ENCODE results near the gene CELF2.
"Not testable (repeated sequence)": the region's sequence is repeated elsewhere in the genome, so short reads cannot be mapped to it uniquely, and the experiment has no call there.

CELF2 gene

DNA sequence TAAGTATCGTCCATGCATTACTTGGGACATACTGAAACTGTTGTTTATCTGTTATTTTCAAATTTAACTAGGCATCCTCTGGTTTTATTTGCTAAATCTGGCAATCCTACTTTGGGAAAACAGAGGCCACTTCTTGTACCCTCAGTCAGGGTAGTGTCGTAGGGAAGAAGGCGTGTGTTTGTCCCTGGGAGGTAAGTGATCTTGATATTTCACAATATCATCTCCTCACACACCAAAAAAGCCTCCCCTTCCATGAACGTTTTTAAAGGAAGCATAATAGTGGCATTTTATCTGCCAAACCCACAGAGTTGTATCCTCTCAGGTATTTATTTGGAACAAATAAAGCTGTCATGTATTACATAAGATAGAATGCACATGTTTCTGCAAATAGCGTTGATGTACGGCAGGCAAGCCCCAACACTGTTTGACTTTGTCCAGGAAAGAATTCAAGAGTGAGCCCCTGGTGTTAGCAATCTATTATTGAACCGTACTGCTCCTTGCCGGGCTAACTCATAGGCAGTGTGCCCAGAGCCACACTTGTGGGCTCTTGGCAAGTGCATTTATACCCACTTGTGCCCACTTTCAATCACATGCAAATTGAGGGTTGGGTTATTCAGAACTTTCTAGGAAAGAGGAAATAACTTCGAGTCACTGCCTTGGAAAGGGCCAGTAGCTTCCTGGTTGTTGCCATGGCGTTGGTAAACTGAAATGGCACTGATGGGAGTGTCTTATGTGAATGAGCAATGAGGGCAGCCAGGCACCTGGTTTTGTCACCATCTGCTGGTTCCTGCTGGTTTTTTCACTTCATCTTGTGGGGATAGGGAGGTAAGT, 327.8 kb downstream of the CELF2 start:
- Histone ChIP-seq H4K8ac (ENCODE audit: low read depth, low read length) (no peak overlapping the region), H3K79me1 (ENCODE audit: low read length) (no peaks in the 10 kb centered on the region), H2BK120ac (ENCODE audit: low read depth, low read length) (no peak overlapping the region), H3K9ac (ENCODE audit: low read length) (no peak overlapping the region), H2AK5ac (ENCODE audit: low read length) (no peak overlapping the region), H3K79me2 (ENCODE audit: control insufficient read depth, insufficient read depth, low read length) (no peaks in the 10 kb centered on the region), H3K4me2 (ENCODE audit: low read length) (no peak overlapping the region), H3K18ac (ENCODE audit: low read length) (no peak overlapping the region), H4K5ac (ENCODE audit: low read length) (no peak overlapping the region), H2BK15ac (replicated peaks; ENCODE audit: low read depth) (no peak overlapping the region), H3K27ac (ENCODE audit: low read depth, low read length) (no peak overlapping the region), H3K56ac (ENCODE audit: low read length) (no peak overlapping the region), H3K27me3 (ENCODE audit: insufficient read depth, low read length, poor library complexity) (no peaks in the 10 kb centered on the region), H3K4me3 (ENCODE audit: low read length) (no peak overlapping the region), H2BK5ac (ENCODE audit: low read length) (no peak overlapping the region), H3K4me1 (ENCODE audit: control insufficient read depth, low read depth, low read length) (no peaks in the 10 kb centered on the region), H3K4ac (ENCODE audit: low read depth, low read length) (no peak overlapping the region), H3K23ac (ENCODE audit: low read length) (no peak overlapping the region), H3K36me3 (ENCODE audit: control insufficient read depth, insufficient read depth, low read length) (no peaks in the 10 kb centered on the region)
- DNase-seq = peak; percentile 96
- no CpG with 5 or more reads among the region's 10 CpGs for WGBS (ENCODE audit: extremely low coverage, insufficient coverage, low lambda C conversion rate)

DNA sequence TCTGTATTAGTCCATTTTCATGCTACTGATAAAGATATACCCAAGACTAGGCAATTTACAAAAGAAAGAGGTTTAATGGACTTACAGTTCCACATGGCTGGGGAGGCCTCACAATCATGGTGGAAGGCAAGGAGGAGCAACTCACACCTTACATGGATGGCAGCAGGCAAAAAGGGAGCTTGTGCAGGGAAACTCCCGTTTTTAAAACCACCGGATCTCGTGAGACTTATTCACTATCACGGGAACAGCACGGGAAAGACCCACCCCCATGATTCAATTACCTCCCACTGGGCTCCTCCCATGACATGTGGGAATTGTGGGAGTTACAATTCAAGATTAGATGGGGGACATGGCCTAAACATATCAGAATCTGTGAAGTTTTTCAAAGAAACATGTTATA, 329.9 kb downstream of the CELF2 start:
- not testable (repeated sequence) for H2BK120ac ChIP-seq (ENCODE audit: low read depth, low read length); H3K4me2 ChIP-seq (ENCODE audit: low read length); H4K8ac ChIP-seq (ENCODE audit: low read depth, low read length); H3K27ac ChIP-seq (ENCODE audit: low read depth, low read length); H3K4me1 ChIP-seq (ENCODE audit: control insufficient read depth, low read depth, low read length); H3K23ac ChIP-seq (ENCODE audit: low read length); H2BK5ac ChIP-seq (ENCODE audit: low read length); H3K56ac ChIP-seq (ENCODE audit: low read length); H3K9ac ChIP-seq (ENCODE audit: low read length); H3K18ac ChIP-seq (ENCODE audit: low read length); H2AK5ac ChIP-seq (ENCODE audit: low read length); H3K36me3 ChIP-seq (ENCODE audit: control insufficient read depth, insufficient read depth, low read length); H3K4me3 ChIP-seq (ENCODE audit: low read length); DNase-seq; H3K27me3 ChIP-seq (ENCODE audit: insufficient read depth, low read length, poor library complexity); H4K5ac ChIP-seq (ENCODE audit: low read length); H3K4ac ChIP-seq (ENCODE audit: low read depth, low read length); H3K79me2 ChIP-seq (ENCODE audit: control insufficient read depth, insufficient read depth, low read length); H3K79me1 ChIP-seq (ENCODE audit: low read length); H2BK15ac ChIP-seq (replicated peaks; ENCODE audit: low read depth)
- WGBS (ENCODE audit: extremely low coverage, insufficient coverage, low lambda C conversion rate) = no CpG with 5 or more reads among the region's 5 CpGs

DNA sequence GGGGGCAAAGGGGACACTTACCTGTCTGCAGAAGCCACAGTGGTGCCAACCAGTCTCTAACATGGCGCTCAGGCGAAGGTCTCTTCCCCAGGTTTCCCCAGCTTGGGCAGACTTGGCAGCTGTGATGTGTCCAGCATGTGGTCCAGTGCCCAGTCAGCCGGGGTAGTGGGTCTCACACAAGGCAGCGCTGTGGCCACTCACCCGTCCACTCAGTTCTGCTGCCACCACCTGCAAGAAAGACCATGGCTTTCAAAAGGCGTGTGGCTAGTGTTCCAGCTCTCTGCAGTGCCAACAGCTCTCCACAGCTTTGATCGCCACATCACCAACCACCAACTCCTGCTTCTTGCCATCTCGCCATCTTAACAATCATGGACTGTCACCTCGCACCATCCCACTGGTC, 334.1 kb downstream of the CELF2 start:
- no peaks in the 10 kb centered on the region for H3K27me3 ChIP-seq (ENCODE audit: insufficient read depth, low read length, poor library complexity)
- no peaks in the 10 kb centered on the region for H3K79me2 ChIP-seq (ENCODE audit: control insufficient read depth, insufficient read depth, low read length)
- H3K4me2 ChIP-seq (ENCODE audit: low read length) = no peak overlapping the region
- no peak overlapping the region for H2BK15ac ChIP-seq (replicated peaks; ENCODE audit: low read depth)
- WGBS (ENCODE audit: extremely low coverage, insufficient coverage, low lambda C conversion rate) = no CpG with 5 or more reads among the region's 9 CpGs
- no peaks in the 10 kb centered on the region for H3K36me3 ChIP-seq (ENCODE audit: control insufficient read depth, insufficient read depth, low read length)
- H3K9ac ChIP-seq (ENCODE audit: low read length) = no peak overlapping the region
- no peak overlapping the region for H4K8ac ChIP-seq (ENCODE audit: low read depth, low read length)
- no peak overlapping the region for H2BK120ac ChIP-seq (ENCODE audit: low read depth, low read length)
- H3K4me3 ChIP-seq (ENCODE audit: low read length) = no peak overlapping the region
- H3K56ac ChIP-seq (ENCODE audit: low read length) = no peak overlapping the region
- DNase-seq = no peak
- no peak overlapping the region for H2BK5ac ChIP-seq (ENCODE audit: low read length)
- no peaks in the 10 kb centered on the region for H3K4me1 ChIP-seq (ENCODE audit: control insufficient read depth, low read depth, low read length)
- H3K18ac ChIP-seq (ENCODE audit: low read length) = no peak overlapping the region
- no peak overlapping the region for H2AK5ac ChIP-seq (ENCODE audit: low read length)
- H3K79me1 ChIP-seq (ENCODE audit: low read length) = no peaks in the 10 kb centered on the region
- no peak overlapping the region for H3K27ac ChIP-seq (ENCODE audit: low read depth, low read length)
- H3K4ac ChIP-seq (ENCODE audit: low read depth, low read length) = no peak overlapping the region
- no peak overlapping the region for H3K23ac ChIP-seq (ENCODE audit: low read length)
- no peak overlapping the region for H4K5ac ChIP-seq (ENCODE audit: low read length)

DNA sequence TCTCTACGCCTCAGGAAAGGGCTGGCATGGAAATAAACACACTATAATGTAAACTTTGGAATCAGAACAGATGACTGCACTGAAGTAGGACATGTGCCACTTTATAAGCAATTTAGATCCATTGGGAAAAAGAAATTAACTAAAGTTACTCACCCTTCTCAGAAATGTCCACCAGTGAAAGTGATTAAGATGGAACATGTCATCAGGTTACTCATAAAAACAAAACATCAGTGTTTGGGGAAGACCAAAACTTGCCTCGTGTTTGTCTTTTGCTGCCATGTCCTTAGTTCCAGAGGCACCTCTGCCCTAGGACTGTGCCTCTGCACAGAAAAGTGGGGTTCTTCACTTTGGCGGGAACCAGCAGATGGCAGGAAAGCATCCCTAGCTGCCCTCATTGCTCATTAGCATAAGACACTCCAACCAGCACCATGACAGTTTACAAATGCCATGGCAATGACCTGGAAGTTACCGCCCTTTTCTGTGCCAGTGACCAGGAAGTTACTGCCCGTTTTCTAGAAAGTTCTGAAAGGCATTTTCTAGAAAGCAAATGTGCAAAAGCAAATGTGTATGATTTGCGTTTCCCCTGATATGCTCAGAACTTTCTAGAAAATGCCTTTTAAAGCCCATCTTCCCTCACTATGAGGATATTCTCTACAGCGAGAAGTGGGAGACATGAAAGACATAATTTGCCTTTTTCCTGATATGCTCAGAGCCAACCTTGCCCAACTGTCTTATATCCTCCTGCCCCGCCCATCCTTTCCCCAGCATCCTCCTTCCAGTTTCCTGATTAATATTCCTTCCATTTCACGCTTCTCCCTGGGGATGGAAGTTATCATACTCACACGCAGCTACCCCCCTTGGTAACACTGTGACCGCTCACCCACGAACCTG, 335.6 kb downstream of the CELF2 start:
- H3K4me1 ChIP-seq (ENCODE audit: control insufficient read depth, low read depth, low read length) = no peaks in the 10 kb centered on the region
- H2BK15ac ChIP-seq (replicated peaks; ENCODE audit: low read depth) = no peak overlapping the region
- no peak overlapping the region for H4K8ac ChIP-seq (ENCODE audit: low read depth, low read length)
- no peak overlapping the region for H3K18ac ChIP-seq (ENCODE audit: low read length)
- no peaks in the 10 kb centered on the region for H3K36me3 ChIP-seq (ENCODE audit: control insufficient read depth, insufficient read depth, low read length)
- no peaks in the 10 kb centered on the region for H3K79me1 ChIP-seq (ENCODE audit: low read length)
- H3K56ac ChIP-seq (ENCODE audit: low read length) = no peak overlapping the region
- H2BK120ac ChIP-seq (ENCODE audit: low read depth, low read length) = no peak overlapping the region
- no peak overlapping the region for H3K4ac ChIP-seq (ENCODE audit: low read depth, low read length)
- no peak overlapping the region for H2AK5ac ChIP-seq (ENCODE audit: low read length)
- H3K27ac ChIP-seq (ENCODE audit: low read depth, low read length) = no peak overlapping the region
- H3K27me3 ChIP-seq (ENCODE audit: insufficient read depth, low read length, poor library complexity) = no peaks in the 10 kb centered on the region
- DNase-seq = no peak
- no peak overlapping the region for H3K23ac ChIP-seq (ENCODE audit: low read length)
- no peak overlapping the region for H2BK5ac ChIP-seq (ENCODE audit: low read length)
- no peak overlapping the region for H3K9ac ChIP-seq (ENCODE audit: low read length)
- H3K79me2 ChIP-seq (ENCODE audit: control insufficient read depth, insufficient read depth, low read length) = no peaks in the 10 kb centered on the region
- H3K4me2 ChIP-seq (ENCODE audit: low read length) = no peak overlapping the region
- no peak overlapping the region for H3K4me3 ChIP-seq (ENCODE audit: low read length)
- no CpG with 5 or more reads among the region's 12 CpGs for WGBS (ENCODE audit: extremely low coverage, insufficient coverage, low lambda C conversion rate)
- H4K5ac ChIP-seq (ENCODE audit: low read length) = no peak overlapping the region

DNA sequence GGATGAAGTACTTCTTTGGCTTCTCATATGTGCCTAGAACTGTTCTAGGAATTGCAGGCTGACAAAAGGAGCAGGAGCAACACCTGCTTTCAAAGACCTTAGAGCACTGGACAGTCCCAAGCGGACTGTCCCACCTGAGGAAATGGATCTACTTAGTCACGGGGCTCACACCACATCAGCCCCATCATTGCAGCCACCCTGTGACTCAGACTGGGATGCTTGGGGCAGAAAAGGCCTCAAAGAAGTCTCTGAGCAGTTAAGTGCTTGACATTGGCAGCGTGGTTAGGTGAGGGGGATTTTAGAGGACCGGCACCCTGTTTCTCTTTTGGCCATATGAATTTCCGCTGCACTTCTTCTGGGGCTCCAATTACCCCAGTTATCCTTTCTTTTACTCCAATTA, 337.2 kb downstream of the CELF2 start:
- no peak overlapping the region for H3K56ac ChIP-seq (ENCODE audit: low read length)
- no peak overlapping the region for H2BK5ac ChIP-seq (ENCODE audit: low read length)
- no peak overlapping the region for H2BK15ac ChIP-seq (replicated peaks; ENCODE audit: low read depth)
- no peak overlapping the region for H2AK5ac ChIP-seq (ENCODE audit: low read length)
- no peak overlapping the region for H3K18ac ChIP-seq (ENCODE audit: low read length)
- H3K27me3 ChIP-seq (ENCODE audit: insufficient read depth, low read length, poor library complexity) = no peaks in the 10 kb centered on the region
- H3K27ac ChIP-seq (ENCODE audit: low read depth, low read length) = no peak overlapping the region
- H3K23ac ChIP-seq (ENCODE audit: low read length) = no peak overlapping the region
- H4K8ac ChIP-seq (ENCODE audit: low read depth, low read length) = no peak overlapping the region
- no peak overlapping the region for H3K4me2 ChIP-seq (ENCODE audit: low read length)
- no CpG with 5 or more reads among the region's 5 CpGs for WGBS (ENCODE audit: extremely low coverage, insufficient coverage, low lambda C conversion rate)
- no peaks in the 10 kb centered on the region for H3K4me1 ChIP-seq (ENCODE audit: control insufficient read depth, low read depth, low read length)
- no peak overlapping the region for H3K9ac ChIP-seq (ENCODE audit: low read length)
- no peak overlapping the region for H3K4ac ChIP-seq (ENCODE audit: low read depth, low read length)
- H3K36me3 ChIP-seq (ENCODE audit: control insufficient read depth, insufficient read depth, low read length) = no peaks in the 10 kb centered on the region
- no peak overlapping the region for H4K5ac ChIP-seq (ENCODE audit: low read length)
- no peak overlapping the region for H2BK120ac ChIP-seq (ENCODE audit: low read depth, low read length)
- no peak for DNase-seq
- no peak overlapping the region for H3K4me3 ChIP-seq (ENCODE audit: low read length)
- no peaks in the 10 kb centered on the region for H3K79me2 ChIP-seq (ENCODE audit: control insufficient read depth, insufficient read depth, low read length)
- no peaks in the 10 kb centered on the region for H3K79me1 ChIP-seq (ENCODE audit: low read length)
